GM12878 (cell line): ENCODE data around the gene GXYLT1.

Experiments
- SPI1 ChIP-seq: IDR thresholded peaks from 2 replicates; pipeline ENCODE4 v1.6.1; 2011; ENCODE audit warnings: low read depth, mild to moderate bottlenecking, low read length, moderate library complexity, borderline replicate concordance; ENCODE audit not compliant: insufficient read depth
- SREBF1 ChIP-seq: IDR thresholded peaks from 2 replicates; pipeline ENCODE4 v1.6.1; 2012; ENCODE audit warnings: mild to moderate bottlenecking, low read length
- TF ChIP-seq, protein P1 (sequence below), 3 experiments: IDR thresholded peaks in 2 of 3; conservative IDR thresholded peaks in 1 of 3; 2 replicates each; pipeline ENCODE4 v1.5.1; 2011; ENCODE audit warnings: low read depth in 3 of 3, low read length in 3 of 3, mild to moderate bottlenecking in 3 of 3, control low read depth in 2 of 3, moderate library complexity in 2 of 3, inconsistent platforms in 1 of 3, mixed read lengths in 1 of 3; ENCODE audit not compliant: control insufficient read depth in 2 of 3, insufficient read depth in 1 of 3; ENCODE audit errors: extremely low read depth in 1 of 3
- TF ChIP-seq, protein P2 (sequence below): IDR thresholded peaks from 2 replicates; pipeline ENCODE4 v1.6.1; 2011; ENCODE audit warnings: low read depth, low read length, improper control_type of control experiment, borderline replicate concordance
- TF ChIP-seq, protein P3 (sequence below): fragments of 150-350 bp; IDR thresholded peaks from 2 replicates; pipeline ENCODE4 v1.6.1; 2016; ENCODE audit warnings: low read depth, low read length

DNA sequence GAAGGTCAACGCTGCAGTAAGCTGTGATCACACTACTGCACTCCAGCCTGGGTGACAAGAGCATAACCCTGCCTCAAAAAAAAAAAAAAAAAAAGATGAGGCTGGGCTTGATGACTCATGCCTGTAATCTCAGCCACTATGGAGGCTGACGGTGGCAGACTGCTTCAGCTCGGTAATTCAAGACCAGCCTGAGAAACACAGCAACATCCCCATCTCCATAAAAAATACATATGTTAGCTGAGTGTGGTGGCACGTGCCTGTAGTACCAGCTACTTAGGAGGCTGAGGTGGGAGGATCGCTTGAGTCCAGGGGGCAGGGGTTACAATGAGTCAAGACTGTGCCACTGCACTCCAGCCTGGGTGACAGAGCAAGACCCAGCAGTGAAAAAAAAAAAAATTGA lies 50.4 kb downstream of the GXYLT1 start:
- no peak for TF ChIP-seq SPI1
- TF ChIP-seq, protein P1, sequence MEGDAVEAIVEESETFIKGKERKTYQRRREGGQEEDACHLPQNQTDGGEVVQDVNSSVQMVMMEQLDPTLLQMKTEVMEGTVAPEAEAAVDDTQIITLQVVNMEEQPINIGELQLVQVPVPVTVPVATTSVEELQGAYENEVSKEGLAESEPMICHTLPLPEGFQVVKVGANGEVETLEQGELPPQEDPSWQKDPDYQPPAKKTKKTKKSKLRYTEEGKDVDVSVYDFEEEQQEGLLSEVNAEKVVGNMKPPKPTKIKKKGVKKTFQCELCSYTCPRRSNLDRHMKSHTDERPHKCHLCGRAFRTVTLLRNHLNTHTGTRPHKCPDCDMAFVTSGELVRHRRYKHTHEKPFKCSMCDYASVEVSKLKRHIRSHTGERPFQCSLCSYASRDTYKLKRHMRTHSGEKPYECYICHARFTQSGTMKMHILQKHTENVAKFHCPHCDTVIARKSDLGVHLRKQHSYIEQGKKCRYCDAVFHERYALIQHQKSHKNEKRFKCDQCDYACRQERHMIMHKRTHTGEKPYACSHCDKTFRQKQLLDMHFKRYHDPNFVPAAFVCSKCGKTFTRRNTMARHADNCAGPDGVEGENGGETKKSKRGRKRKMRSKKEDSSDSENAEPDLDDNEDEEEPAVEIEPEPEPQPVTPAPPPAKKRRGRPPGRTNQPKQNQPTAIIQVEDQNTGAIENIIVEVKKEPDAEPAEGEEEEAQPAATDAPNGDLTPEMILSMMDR (IDR thresholded peaks at IDR 0.05 in 2 of 3, conservative IDR thresholded peaks at IDR 0.05 in 1 of 3; ENCODE audit: control insufficient read depth in 2 of 3, extremely low read depth in 1 of 3, insufficient read depth in 1 of 3, low read depth in 3 of 3, low read length in 3 of 3), result no peak
- no peak for TF ChIP-seq SREBF1
- TF ChIP-seq, protein P2, sequence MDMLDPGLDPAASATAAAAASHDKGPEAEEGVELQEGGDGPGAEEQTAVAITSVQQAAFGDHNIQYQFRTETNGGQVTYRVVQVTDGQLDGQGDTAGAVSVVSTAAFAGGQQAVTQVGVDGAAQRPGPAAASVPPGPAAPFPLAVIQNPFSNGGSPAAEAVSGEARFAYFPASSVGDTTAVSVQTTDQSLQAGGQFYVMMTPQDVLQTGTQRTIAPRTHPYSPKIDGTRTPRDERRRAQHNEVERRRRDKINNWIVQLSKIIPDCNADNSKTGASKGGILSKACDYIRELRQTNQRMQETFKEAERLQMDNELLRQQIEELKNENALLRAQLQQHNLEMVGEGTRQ, result no peak
- TF ChIP-seq, protein P3, sequence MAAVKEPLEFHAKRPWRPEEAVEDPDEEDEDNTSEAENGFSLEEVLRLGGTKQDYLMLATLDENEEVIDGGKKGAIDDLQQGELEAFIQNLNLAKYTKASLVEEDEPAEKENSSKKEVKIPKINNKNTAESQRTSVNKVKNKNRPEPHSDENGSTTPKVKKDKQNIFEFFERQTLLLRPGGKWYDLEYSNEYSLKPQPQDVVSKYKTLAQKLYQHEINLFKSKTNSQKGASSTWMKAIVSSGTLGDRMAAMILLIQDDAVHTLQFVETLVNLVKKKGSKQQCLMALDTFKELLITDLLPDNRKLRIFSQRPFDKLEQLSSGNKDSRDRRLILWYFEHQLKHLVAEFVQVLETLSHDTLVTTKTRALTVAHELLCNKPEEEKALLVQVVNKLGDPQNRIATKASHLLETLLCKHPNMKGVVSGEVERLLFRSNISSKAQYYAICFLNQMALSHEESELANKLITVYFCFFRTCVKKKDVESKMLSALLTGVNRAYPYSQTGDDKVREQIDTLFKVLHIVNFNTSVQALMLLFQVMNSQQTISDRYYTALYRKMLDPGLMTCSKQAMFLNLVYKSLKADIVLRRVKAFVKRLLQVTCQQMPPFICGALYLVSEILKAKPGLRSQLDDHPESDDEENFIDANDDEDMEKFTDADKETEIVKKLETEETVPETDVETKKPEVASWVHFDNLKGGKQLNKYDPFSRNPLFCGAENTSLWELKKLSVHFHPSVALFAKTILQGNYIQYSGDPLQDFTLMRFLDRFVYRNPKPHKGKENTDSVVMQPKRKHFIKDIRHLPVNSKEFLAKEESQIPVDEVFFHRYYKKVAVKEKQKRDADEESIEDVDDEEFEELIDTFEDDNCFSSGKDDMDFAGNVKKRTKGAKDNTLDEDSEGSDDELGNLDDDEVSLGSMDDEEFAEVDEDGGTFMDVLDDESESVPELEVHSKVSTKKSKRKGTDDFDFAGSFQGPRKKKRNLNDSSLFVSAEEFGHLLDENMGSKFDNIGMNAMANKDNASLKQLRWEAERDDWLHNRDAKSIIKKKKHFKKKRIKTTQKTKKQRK, result no peak
